IMR-90 (cell line): ENCODE results near the gene STEAP3.

Experiments used
- MAFK ChIP-seq: IDR thresholded peaks from 2 replicates; pipeline ENCODE4 v1.6.1; 2012; ENCODE audit warnings: low read depth, low read length, improper control_type of control experiment
- POLR2A ChIP-seq: IDR thresholded peaks from 2 replicates; pipeline ENCODE4 v1.6.1; 2012; ENCODE audit warnings: mild to moderate bottlenecking, low read depth, low read length
- RFX5 ChIP-seq: IDR thresholded peaks from 2 replicates; pipeline ENCODE4 v1.8.0; 2012; ENCODE audit warnings: low read depth, mild to moderate bottlenecking, low read length, moderate library complexity
- TF ChIP-seq, protein P1 (sequence below): conservative IDR thresholded peaks from 2 replicates; pipeline ENCODE4 v1.5.1; 2012; ENCODE audit warnings: mild to moderate bottlenecking, low read depth, low read length, improper control_type of control experiment

DNA sequence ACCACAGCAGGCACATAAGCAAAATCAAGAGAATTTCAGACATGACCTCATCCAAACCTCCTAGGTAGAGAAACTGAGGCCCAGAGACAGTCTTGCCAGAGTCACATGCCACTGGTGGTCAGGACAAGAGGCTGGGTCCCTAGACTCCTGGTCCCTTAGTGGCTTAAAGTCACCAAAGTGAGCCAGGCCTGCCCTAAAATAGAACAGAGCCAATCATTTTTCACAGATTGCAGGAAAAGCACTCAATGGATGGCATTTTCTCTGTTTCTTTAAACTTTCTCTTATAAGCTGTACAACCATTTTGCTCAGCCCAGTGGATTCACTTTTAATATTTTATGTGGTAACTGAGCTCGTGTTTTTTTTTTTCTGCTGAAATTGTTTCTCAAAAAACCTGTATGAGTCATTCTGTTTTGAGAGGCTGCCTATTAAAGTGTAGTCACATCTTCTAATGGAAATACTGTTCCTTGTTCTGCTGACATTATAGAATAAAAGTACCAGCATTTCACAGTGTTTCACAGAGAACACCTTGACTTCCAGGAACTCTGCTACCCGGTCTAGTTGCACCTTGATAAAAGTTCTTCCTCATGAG, 29.6 kb downstream of the STEAP3 start:
- 0 out of 2 replicates have a peak, but pooled peaks have one; percentile 14 for TF ChIP-seq POLR2A
- TF ChIP-seq, protein P1, sequence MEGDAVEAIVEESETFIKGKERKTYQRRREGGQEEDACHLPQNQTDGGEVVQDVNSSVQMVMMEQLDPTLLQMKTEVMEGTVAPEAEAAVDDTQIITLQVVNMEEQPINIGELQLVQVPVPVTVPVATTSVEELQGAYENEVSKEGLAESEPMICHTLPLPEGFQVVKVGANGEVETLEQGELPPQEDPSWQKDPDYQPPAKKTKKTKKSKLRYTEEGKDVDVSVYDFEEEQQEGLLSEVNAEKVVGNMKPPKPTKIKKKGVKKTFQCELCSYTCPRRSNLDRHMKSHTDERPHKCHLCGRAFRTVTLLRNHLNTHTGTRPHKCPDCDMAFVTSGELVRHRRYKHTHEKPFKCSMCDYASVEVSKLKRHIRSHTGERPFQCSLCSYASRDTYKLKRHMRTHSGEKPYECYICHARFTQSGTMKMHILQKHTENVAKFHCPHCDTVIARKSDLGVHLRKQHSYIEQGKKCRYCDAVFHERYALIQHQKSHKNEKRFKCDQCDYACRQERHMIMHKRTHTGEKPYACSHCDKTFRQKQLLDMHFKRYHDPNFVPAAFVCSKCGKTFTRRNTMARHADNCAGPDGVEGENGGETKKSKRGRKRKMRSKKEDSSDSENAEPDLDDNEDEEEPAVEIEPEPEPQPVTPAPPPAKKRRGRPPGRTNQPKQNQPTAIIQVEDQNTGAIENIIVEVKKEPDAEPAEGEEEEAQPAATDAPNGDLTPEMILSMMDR: no peak
- TF ChIP-seq MAFK: no peak
- TF ChIP-seq RFX5: no peak
